Liver (tissue), 9 donors: Measurements from ENCODE around the gene CDH20. TPM values are rescaled to one million over a fixed set of nuclear protein-coding genes. Genes with fewer than 3 reads are reported as not detected.

Experiments used
- DNase-seq: peaks from one replicate; pipeline ENCODE4 v3.0.0-alpha.2; 2017; ENCODE audit warnings: low spot score
- H3K27ac ChIP-seq, 2 donors: one replicate each; pipeline ENCODE4 v1.7.0; 2013; ENCODE audit warnings: inconsistent platforms in 2 of 2, low read length in 2 of 2, control low read depth in 1 of 2, low read depth in 1 of 2, mild to moderate bottlenecking in 1 of 2
- H3K27me3 ChIP-seq, 4 donors: one replicate each; pipeline versions ENCODE4 v1.6.1 to v1.7.0; 2013; ENCODE audit warnings: low read length in 3 of 4, inconsistent platforms in 1 of 4, mild to moderate bottlenecking in 1 of 4, moderate library complexity in 1 of 4; ENCODE audit not compliant: control insufficient read depth in 4 of 4, insufficient read depth in 4 of 4
- H3K36me3 ChIP-seq, 4 donors: one replicate each; pipeline versions ENCODE4 v1.6.1 to v1.7.0; 2013; ENCODE audit warnings: low read length in 3 of 4, mild to moderate bottlenecking in 3 of 4, low read depth in 1 of 4, moderate library complexity in 1 of 4; ENCODE audit not compliant: control insufficient read depth in 4 of 4, insufficient read depth in 3 of 4
- H3K4me1 ChIP-seq, 4 donors: one replicate each; pipeline versions ENCODE4 v1.6.1 to v1.7.0; 2013; ENCODE audit warnings: low read length in 3 of 4, mild to moderate bottlenecking in 3 of 4, moderate library complexity in 1 of 4; ENCODE audit not compliant: control insufficient read depth in 4 of 4, insufficient read depth in 4 of 4
- H3K4me3 ChIP-seq, 3 donors: one replicate each; pipeline versions ENCODE4 v1.6.1 to v1.7.0; 2013; ENCODE audit warnings: low read length in 3 of 3, control low read depth in 1 of 3, low read depth in 1 of 3, mild to moderate bottlenecking in 1 of 3
- H3K9ac ChIP-seq, 2 donors: one replicate each; pipeline ENCODE4 v1.7.0; 2013; ENCODE audit warnings: low read length in 2 of 2, mild to moderate bottlenecking in 2 of 2, moderate library complexity in 2 of 2, control low read depth in 1 of 2, low read depth in 1 of 2
- H3K9me3 ChIP-seq, 4 donors: one replicate each; pipeline versions ENCODE4 v1.6.1 to v1.7.0; 2013; ENCODE audit warnings: low read length in 3 of 4; ENCODE audit not compliant: control insufficient read depth in 4 of 4
- FOXA2 ChIP-seq: IDR thresholded peaks from 2 replicates; pipeline ENCODE4 v1.6.1; 2016; ENCODE audit warnings: antibody characterized with exemption
- GABPA ChIP-seq, 2 donors: IDR thresholded peaks in 1 of 2; conservative IDR thresholded peaks in 1 of 2; 2 replicates each; pipeline ENCODE4 v1.6.1; 2016; ENCODE audit warnings: antibody characterized with exemption in 2 of 2, mild to moderate bottlenecking in 1 of 2, moderate library complexity in 1 of 2
- HNF4A ChIP-seq, 2 donors: conservative IDR thresholded peaks; 2 replicates each; pipeline ENCODE4 v1.6.1; 2016; ENCODE audit warnings: antibody characterized with exemption in 2 of 2, mild to moderate bottlenecking in 2 of 2
- HNF4G ChIP-seq: IDR thresholded peaks from 2 replicates; pipeline ENCODE4 v1.6.1; 2016; ENCODE audit warnings: antibody characterized with exemption
- JUND ChIP-seq, 2 donors: IDR thresholded peaks; 2 replicates each; pipeline ENCODE4 v1.6.1; 2016; ENCODE audit warnings: antibody characterized with exemption in 2 of 2
- NR2F2 ChIP-seq: IDR thresholded peaks from 2 replicates; pipeline ENCODE4 v1.6.1; 2016; ENCODE audit warnings: antibody characterized with exemption
- RAD21 ChIP-seq, 2 donors: IDR thresholded peaks; 2 replicates each; pipeline ENCODE4 v1.6.1; 2016; ENCODE audit warnings: antibody characterized with exemption in 2 of 2, mild to moderate bottlenecking in 2 of 2
- RXRA ChIP-seq, 2 donors: IDR thresholded peaks; 2 replicates each; pipeline ENCODE4 v1.6.1; 2017 to 2018; ENCODE audit warnings: antibody characterized with exemption in 2 of 2, mild to moderate bottlenecking in 1 of 2
- SP1 ChIP-seq: IDR thresholded peaks from 2 replicates; pipeline ENCODE4 v1.6.1; 2018; ENCODE audit warnings: antibody characterized with exemption, mild to moderate bottlenecking
- TAF1 ChIP-seq: conservative IDR thresholded peaks from 2 replicates; pipeline ENCODE4 v1.6.1; 2016; ENCODE audit warnings: antibody characterized with exemption, mild to moderate bottlenecking
- YY1 ChIP-seq: IDR thresholded peaks from 2 replicates; pipeline ENCODE4 v1.6.1; 2016; ENCODE audit warnings: antibody characterized with exemption, mild to moderate bottlenecking
- WGBS: extraction: QIAGEN DNeasy Blood & Tissue Kit; methylation state at CpG from one replicate; pipeline ENCODE4 v1.1.7; 2013; 5-methylcytosine and 5-hydroxymethylcytosine counted together
- polyA plus RNA-seq, 2 donors: library from polyadenylated mRNA; stranded (reverse) in 1 of 2; unstranded in 1 of 2; fragments of 200-250 nt in 1 of 2; fragments of >200 nt in 1 of 2; fragmentation: Nextera tagmentation in 1 of 2; extraction: Ambion mirVana in 1 of 2; gene quantifications; one replicate each; pipeline versions ENCODE4 v1.2.1 to v1.2.3, GENCODE V29; 2013 to 2015
- total RNA-seq, 2 donors: library from RNA; depleted of rRNA; stranded (reverse); fragments of >200 nt; gene quantifications; one replicate each; pipeline ENCODE4 v1.2.3, GENCODE V29; 2014
- TF ChIP-seq, protein P1 (sequence below): fragments of 150-350 bp; IDR thresholded peaks from 2 replicates; pipeline ENCODE4 v1.5.1; 2017; ENCODE audit warnings: improper control_type of control experiment, low read depth, low read length; ENCODE audit not compliant: missing input control
- TF ChIP-seq, protein P2 (sequence below): IDR thresholded peaks from 2 replicates; pipeline ENCODE4 v1.6.1; 2016; ENCODE audit warnings: antibody characterized with exemption
- TF ChIP-seq, protein P3 (sequence below): IDR thresholded peaks from 2 replicates; pipeline ENCODE4 v1.6.1; 2016; ENCODE audit warnings: antibody characterized with exemption
- TF ChIP-seq, protein P4 (sequence below): IDR thresholded peaks from 2 replicates; pipeline ENCODE4 v1.6.1; 2016; ENCODE audit warnings: antibody characterized with exemption, mild to moderate bottlenecking
- TF ChIP-seq, protein P5 (sequence below): IDR thresholded peaks from 2 replicates; pipeline ENCODE4 v1.6.1; 2016; ENCODE audit warnings: antibody characterized with exemption
- donor health status: healthy.
- donor health status: healthy.
- donor health status: healthy.
- donor health status: healthy.
- donor health status: healthy.

Gene CDH20
- total and polyA plus RNA-seq, 4 donors = 0.08 to 0.11 (median 0.09) TPM; not detected in 1

DNA sequence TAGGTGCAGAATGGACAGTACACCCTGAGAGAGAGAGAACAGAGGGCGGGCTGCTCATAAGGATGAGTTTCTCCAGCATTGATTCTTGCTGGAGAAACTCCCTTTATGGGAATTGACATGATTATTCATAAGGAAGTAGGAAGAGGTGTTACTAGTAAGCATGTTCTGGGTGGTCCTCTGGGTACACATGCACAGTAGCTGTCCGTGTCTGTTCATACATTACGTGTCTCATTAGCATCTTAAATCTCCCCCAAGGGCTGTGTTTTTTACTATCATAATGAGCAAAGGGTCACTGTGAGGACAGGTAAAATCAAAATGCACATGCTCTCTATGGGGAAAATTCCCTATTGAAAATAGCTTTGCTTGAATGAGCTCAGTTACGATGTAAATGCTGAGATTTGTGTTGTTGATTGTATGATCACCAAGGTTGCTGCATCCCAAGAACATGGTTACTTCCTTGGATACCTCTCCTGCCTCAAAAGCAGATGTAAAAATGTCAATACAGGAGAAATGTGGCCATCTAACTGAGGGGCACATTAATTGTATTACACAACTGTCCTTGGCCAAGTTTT, 238.9 kb downstream of the CDH20 start (continued):
- TF ChIP-seq, protein P1, sequence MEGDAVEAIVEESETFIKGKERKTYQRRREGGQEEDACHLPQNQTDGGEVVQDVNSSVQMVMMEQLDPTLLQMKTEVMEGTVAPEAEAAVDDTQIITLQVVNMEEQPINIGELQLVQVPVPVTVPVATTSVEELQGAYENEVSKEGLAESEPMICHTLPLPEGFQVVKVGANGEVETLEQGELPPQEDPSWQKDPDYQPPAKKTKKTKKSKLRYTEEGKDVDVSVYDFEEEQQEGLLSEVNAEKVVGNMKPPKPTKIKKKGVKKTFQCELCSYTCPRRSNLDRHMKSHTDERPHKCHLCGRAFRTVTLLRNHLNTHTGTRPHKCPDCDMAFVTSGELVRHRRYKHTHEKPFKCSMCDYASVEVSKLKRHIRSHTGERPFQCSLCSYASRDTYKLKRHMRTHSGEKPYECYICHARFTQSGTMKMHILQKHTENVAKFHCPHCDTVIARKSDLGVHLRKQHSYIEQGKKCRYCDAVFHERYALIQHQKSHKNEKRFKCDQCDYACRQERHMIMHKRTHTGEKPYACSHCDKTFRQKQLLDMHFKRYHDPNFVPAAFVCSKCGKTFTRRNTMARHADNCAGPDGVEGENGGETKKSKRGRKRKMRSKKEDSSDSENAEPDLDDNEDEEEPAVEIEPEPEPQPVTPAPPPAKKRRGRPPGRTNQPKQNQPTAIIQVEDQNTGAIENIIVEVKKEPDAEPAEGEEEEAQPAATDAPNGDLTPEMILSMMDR = no peak
- TF ChIP-seq NR2F2 (no peak), YY1 (no peak)
- TF ChIP-seq, protein P2, sequence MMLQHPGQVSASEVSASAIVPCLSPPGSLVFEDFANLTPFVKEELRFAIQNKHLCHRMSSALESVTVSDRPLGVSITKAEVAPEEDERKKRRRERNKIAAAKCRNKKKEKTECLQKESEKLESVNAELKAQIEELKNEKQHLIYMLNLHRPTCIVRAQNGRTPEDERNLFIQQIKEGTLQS = no peak
- TF ChIP-seq, protein P3, sequence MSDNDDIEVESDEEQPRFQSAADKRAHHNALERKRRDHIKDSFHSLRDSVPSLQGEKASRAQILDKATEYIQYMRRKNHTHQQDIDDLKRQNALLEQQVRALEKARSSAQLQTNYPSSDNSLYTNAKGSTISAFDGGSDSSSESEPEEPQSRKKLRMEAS = no peak

DNA sequence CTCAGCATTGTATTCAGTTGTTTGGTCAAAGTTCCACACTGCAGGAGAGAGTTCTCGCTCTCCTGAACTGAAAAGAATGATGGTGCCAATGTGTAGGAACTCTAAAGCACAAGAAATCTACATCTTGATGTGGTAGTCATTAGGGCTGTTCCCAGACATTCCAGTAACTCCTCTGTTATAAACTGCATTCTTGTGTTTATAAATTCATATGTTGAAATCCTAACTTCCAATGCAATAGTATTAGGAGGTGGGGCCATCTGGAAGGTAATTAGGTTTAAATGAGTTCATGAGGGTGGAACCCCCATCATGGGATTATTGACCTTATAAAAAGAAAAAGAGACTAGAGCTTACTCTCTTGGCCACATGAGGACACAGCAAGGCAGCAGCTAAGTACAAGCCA, 239.6 kb downstream of the CDH20 start:
- Histone ChIP-seq H3K4me1 (no peaks in the 10 kb centered on the region), H3K4me3 (no peak overlapping the region), H3K36me3 (no peaks in the 10 kb centered on the region), H3K27ac (no peak overlapping the region), H3K9me3 (no peaks in the 10 kb centered on the region), H3K9ac (no peak overlapping the region), H3K27me3 (no peaks in the 10 kb centered on the region)
- DNase-seq = no peak
- WGBS = 95% methylated on average over 1 of the region's 1 CpG
- TF ChIP-seq HNF4A (conservative IDR thresholded peaks at IDR 0.05) (no peak), RXRA (IDR thresholded peaks at IDR 0.05) (no peak), GABPA (IDR thresholded peaks at IDR 0.05 in 1 of 2, conservative IDR thresholded peaks at IDR 0.05 in 1 of 2) (no peak), FOXA2 (no peak), HNF4G (no peak), SP1 (no peak), RAD21 (IDR thresholded peaks at IDR 0.05) (no peak), YY1 (no peak), JUND (IDR thresholded peaks at IDR 0.05) (no peak), TAF1 (no peak)
- TF ChIP-seq, protein P4, sequence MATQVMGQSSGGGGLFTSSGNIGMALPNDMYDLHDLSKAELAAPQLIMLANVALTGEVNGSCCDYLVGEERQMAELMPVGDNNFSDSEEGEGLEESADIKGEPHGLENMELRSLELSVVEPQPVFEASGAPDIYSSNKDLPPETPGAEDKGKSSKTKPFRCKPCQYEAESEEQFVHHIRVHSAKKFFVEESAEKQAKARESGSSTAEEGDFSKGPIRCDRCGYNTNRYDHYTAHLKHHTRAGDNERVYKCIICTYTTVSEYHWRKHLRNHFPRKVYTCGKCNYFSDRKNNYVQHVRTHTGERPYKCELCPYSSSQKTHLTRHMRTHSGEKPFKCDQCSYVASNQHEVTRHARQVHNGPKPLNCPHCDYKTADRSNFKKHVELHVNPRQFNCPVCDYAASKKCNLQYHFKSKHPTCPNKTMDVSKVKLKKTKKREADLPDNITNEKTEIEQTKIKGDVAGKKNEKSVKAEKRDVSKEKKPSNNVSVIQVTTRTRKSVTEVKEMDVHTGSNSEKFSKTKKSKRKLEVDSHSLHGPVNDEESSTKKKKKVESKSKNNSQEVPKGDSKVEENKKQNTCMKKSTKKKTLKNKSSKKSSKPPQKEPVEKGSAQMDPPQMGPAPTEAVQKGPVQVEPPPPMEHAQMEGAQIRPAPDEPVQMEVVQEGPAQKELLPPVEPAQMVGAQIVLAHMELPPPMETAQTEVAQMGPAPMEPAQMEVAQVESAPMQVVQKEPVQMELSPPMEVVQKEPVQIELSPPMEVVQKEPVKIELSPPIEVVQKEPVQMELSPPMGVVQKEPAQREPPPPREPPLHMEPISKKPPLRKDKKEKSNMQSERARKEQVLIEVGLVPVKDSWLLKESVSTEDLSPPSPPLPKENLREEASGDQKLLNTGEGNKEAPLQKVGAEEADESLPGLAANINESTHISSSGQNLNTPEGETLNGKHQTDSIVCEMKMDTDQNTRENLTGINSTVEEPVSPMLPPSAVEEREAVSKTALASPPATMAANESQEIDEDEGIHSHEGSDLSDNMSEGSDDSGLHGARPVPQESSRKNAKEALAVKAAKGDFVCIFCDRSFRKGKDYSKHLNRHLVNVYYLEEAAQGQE = no peak
- TF ChIP-seq, protein P5, sequence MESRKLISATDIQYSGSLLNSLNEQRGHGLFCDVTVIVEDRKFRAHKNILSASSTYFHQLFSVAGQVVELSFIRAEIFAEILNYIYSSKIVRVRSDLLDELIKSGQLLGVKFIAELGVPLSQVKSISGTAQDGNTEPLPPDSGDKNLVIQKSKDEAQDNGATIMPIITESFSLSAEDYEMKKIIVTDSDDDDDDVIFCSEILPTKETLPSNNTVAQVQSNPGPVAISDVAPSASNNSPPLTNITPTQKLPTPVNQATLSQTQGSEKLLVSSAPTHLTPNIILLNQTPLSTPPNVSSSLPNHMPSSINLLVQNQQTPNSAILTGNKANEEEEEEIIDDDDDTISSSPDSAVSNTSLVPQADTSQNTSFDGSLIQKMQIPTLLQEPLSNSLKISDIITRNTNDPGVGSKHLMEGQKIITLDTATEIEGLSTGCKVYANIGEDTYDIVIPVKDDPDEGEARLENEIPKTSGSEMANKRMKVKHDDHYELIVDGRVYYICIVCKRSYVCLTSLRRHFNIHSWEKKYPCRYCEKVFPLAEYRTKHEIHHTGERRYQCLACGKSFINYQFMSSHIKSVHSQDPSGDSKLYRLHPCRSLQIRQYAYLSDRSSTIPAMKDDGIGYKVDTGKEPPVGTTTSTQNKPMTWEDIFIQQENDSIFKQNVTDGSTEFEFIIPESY = no peak
- TF ChIP-seq, protein P3 = no peak
- TF ChIP-seq, protein P2 = no peak
- TF ChIP-seq, protein P1 = no peak
